Keratinocyte (primary cell): ENCODE results near the gene BICDL2. TPM values are rescaled to one million over a fixed set of nuclear protein-coding genes. Genes with fewer than 3 reads are reported as not detected.
A peak's percentile ranks its signal among the peaks of the same experiment; 100 is the strongest.

ENCODE experiments used
- DNase-seq: peaks from one replicate; pipeline ENCODE4 v3.0.0-alpha.2; 2011; ENCODE audit warnings: low read depth, missing footprints, low spot score
- FAIRE-seq: peaks from 2 replicates; lab custom pipeline; 2011; peaks lifted over from hg19 to GRCh38; lab: Jason Lieb, UNC
- H2AFZ ChIP-seq: 2 replicates; pipeline ENCODE4 v1.6.0; 2012; ENCODE audit warnings: low read length, control low read depth, inconsistent platforms; ENCODE audit not compliant: control insufficient read depth
- H3K27ac ChIP-seq: 2 replicates; pipeline ENCODE4 v1.5.1; 2011; ENCODE audit warnings: low read length; ENCODE audit not compliant: control insufficient read depth, insufficient read depth
- H3K27me3 ChIP-seq: 3 replicates; pipeline ENCODE4 v1.6.0; 2011; ENCODE audit warnings: low read length; ENCODE audit not compliant: control insufficient read depth, insufficient read depth; ENCODE audit errors: extremely low read depth
- H3K36me3 ChIP-seq, 2 experiments: 2 replicates in 1 of 2; 3 replicates in 1 of 2; pipeline ENCODE4 v1.5.1; 2011; ENCODE audit warnings: low read length in 2 of 2, mild to moderate bottlenecking in 1 of 2; ENCODE audit not compliant: control insufficient read depth in 2 of 2, insufficient read depth in 2 of 2; ENCODE audit errors: extremely low read depth in 1 of 2
- H3K4me1 ChIP-seq: 3 replicates; pipeline ENCODE4 v1.5.1; 2011; ENCODE audit warnings: low read length; ENCODE audit not compliant: control insufficient read depth, insufficient read depth; ENCODE audit errors: extremely low read depth
- H3K4me2 ChIP-seq: 3 replicates; pipeline ENCODE4 v1.6.0; 2011; ENCODE audit warnings: low read depth, low read length; ENCODE audit not compliant: control insufficient read depth, insufficient read depth; ENCODE audit errors: extremely low read depth
- H3K4me3 ChIP-seq, 3 experiments: fragments of 200-600 bp in 1 of 3; sonication (generic) in 1 of 3; 2 replicates in 2 of 3; 3 replicates in 1 of 3; pipeline ENCODE4 v1.5.1; 2011 to 2016; ENCODE audit warnings: low read length in 3 of 3, mild to moderate bottlenecking in 3 of 3, control low read depth in 2 of 3, inconsistent platforms in 1 of 3, low read depth in 1 of 3, mixed read lengths in 1 of 3, mixed run types in 1 of 3, moderate library complexity in 1 of 3; ENCODE audit not compliant: control insufficient read depth in 2 of 3, insufficient read depth in 2 of 3; ENCODE audit errors: extremely low read depth in 1 of 3
- H3K79me2 ChIP-seq: 2 replicates; pipeline ENCODE4 v1.6.0; 2012; ENCODE audit warnings: low read length; ENCODE audit not compliant: control insufficient read depth, insufficient read depth
- H3K9ac ChIP-seq: 3 replicates; pipeline ENCODE4 v1.6.0; 2011; ENCODE audit warnings: low read length; ENCODE audit not compliant: control insufficient read depth, insufficient read depth; ENCODE audit errors: extremely low read depth
- H3K9me1 ChIP-seq: 3 replicates; pipeline ENCODE4 v1.6.0; 2011; ENCODE audit warnings: low read length; ENCODE audit not compliant: control insufficient read depth, insufficient read depth; ENCODE audit errors: extremely low read depth
- H3K9me3 ChIP-seq: 2 replicates; pipeline ENCODE4 v1.5.1; 2012; ENCODE audit warnings: low read depth, low read length; ENCODE audit not compliant: control insufficient read depth
- H4K20me1 ChIP-seq: 3 replicates; pipeline ENCODE4 v1.6.0; 2011; ENCODE audit warnings: low read length; ENCODE audit not compliant: control insufficient read depth, insufficient read depth; ENCODE audit errors: extremely low read depth
- EZH2 ChIP-seq: IDR thresholded peaks from one replicate; pipeline ENCODE4 v1.6.1; 2012; ENCODE audit warnings: inconsistent platforms, mild to moderate bottlenecking, low read length, moderate library complexity
- dilution Hi-C: fragments of 300-500 bp; cut with MboI; formaldehyde crosslinking; loops from one replicate; pipeline ENCODE4 v1.7.0; 2020; ENCODE audit warnings: low sequenced_read_pairs; ENCODE audit not compliant: extremely low pct_ligation_motif_present
- polyA plus RNA-seq, 5 experiments: library from polyadenylated mRNA; depleted of rRNA in 3 of 5; stranded (reverse) in 3 of 5; stranded (forward) in 1 of 5; unstranded in 1 of 5; fragments of >200 nt; gene quantifications; 1 replicate in 1 of 5; 2 replicates in 3 of 5; 3 replicates in 1 of 5; pipeline versions ENCODE4 v1.2.1 to v1.2.3, GENCODE V29; 2011 to 2012; ENCODE audit warnings: missing spikeins in 2 of 5, low read depth in 1 of 5, low replicate concordance in 1 of 5
- TF ChIP-seq, protein P1 (sequence below), 3 experiments: IDR thresholded peaks in 1 of 3; conservative IDR thresholded peaks in 1 of 3; optimal IDR thresholded peaks in 1 of 3; 2 replicates in 2 of 3; 3 replicates in 1 of 3; pipeline versions ENCODE3 to v1.5.1; 2011; ENCODE audit warnings: low read length in 3 of 3, mild to moderate bottlenecking in 3 of 3, moderate library complexity in 2 of 3, control low read depth in 1 of 3, inconsistent platforms in 1 of 3; ENCODE audit not compliant: insufficient read depth in 2 of 3; ENCODE audit errors: extremely low read depth in 1 of 3

Gene BICDL2
- polyA plus RNA-seq, 1 donor (not counting 4 experiments of a cell fraction or from before 2014, with no cell fraction given) = 1.3 TPM

DNA sequence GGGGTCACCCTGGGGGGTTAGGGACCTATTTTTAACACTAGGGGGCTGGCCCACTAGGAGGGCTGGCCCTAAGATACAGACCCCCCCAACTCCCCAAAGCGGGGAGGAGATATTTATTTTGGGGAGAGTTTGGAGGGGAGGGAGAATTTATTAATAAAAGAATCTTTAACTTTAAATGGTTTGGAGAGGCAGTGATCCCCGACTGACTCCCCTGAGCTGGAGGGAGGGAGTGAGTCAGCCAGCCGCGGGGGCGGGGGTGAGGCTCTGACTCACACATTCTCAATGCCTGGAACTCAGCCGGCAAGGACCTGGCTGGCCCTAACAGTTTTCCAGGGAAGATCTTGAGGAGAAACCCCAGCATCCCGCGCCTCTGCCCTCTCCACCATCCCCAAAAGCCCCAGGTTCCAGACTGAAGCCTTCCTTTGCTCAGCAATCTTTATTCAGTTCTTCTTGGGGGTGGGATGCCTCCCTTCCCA, 14.5 kb downstream of the BICDL2 start:
- H4K20me1 ChIP-seq = no peaks in the 10 kb centered on the region
- dilution Hi-C loops = no loop called here
- no peaks in the 10 kb centered on the region for H3K9me3 ChIP-seq
- no peaks in the 10 kb centered on the region for H3K9me1 ChIP-seq
- peak overlapping the region; percentile 80 to 85 (median 84) for H3K4me3 ChIP-seq
- H2AFZ ChIP-seq = no peak overlapping the region
- peak; percentile 80 for FAIRE-seq
- no peaks in the 10 kb centered on the region for H3K27me3 ChIP-seq
- peak overlapping the region; percentile 97 for H3K27ac ChIP-seq
- H3K4me1 ChIP-seq = peaks cover 25% of the 10 kb centered on the region
- DNase-seq = no peak
- H3K36me3 ChIP-seq = peaks cover 14 to 28% of the 10 kb centered on the region in 2 experiments
- H3K9ac ChIP-seq = peak overlapping the region; percentile 97
- no peaks in the 10 kb centered on the region for H3K79me2 ChIP-seq
- H3K4me2 ChIP-seq = peak overlapping the region; percentile 81
- no peak for TF ChIP-seq EZH2

DNA sequence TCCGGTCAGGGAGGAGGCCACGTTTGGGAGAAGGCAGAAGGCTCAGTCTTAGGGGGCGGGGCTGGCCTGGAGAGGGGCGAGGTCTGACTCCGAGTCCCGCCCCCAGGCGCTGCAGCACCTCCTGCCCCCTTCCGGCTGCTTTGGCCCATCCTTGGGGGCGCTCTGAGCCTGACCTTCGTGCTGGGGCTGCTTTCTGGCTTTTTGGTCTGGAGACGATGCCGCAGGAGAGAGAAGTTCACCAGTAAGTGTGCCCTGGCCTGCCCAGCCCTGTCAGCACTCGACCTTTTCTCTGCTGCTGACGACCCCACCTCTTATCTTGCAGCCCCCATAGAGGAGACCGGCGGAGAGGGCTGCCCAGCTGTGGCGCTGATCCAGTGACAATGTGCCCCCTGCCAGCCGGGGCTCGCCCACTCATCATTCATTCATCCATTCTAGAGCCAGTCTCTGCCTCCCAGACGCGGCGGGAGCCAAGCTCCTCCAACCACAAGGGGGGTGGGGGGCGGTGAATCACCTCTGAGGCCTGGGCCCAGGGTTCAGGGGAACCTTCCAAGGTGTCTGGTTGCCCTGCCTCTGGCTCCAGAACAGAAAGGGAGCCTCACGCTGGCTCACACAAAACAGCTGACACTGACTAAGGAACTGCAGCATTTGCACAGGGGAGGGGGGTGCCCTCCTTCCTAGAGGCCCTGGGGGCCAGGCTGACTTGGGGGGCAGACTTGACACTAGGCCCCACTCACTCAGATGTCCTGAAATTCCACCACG, 15.1 kb downstream of the BICDL2 start:
- Histone ChIP-seq H3K9ac (peak overlapping the region; percentile 97), H3K4me3 (peak overlapping the region; percentile 80 to 85 (median 84)), H3K4me1 (peaks cover 25% of the 10 kb centered on the region), H3K79me2 (no peaks in the 10 kb centered on the region), H3K27me3 (no peaks in the 10 kb centered on the region), H4K20me1 (no peaks in the 10 kb centered on the region), H3K36me3 (peaks cover 10 to 27% of the 10 kb centered on the region in 2 experiments), H3K27ac (peak overlapping the region; percentile 97), H3K4me2 (peak overlapping the region; percentile 81), H2AFZ (no peak overlapping the region), H3K9me3 (no peaks in the 10 kb centered on the region), H3K9me1 (no peaks in the 10 kb centered on the region)
- peak; percentile 9 for FAIRE-seq
- no peak for DNase-seq
- dilution Hi-C loops = no loop called here
- TF ChIP-seq, protein P1, sequence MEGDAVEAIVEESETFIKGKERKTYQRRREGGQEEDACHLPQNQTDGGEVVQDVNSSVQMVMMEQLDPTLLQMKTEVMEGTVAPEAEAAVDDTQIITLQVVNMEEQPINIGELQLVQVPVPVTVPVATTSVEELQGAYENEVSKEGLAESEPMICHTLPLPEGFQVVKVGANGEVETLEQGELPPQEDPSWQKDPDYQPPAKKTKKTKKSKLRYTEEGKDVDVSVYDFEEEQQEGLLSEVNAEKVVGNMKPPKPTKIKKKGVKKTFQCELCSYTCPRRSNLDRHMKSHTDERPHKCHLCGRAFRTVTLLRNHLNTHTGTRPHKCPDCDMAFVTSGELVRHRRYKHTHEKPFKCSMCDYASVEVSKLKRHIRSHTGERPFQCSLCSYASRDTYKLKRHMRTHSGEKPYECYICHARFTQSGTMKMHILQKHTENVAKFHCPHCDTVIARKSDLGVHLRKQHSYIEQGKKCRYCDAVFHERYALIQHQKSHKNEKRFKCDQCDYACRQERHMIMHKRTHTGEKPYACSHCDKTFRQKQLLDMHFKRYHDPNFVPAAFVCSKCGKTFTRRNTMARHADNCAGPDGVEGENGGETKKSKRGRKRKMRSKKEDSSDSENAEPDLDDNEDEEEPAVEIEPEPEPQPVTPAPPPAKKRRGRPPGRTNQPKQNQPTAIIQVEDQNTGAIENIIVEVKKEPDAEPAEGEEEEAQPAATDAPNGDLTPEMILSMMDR (optimal IDR thresholded peaks at IDR 0.05 in 1 of 3, IDR thresholded peaks at IDR 0.05 in 1 of 3, conservative IDR thresholded peaks at IDR 0.05 in 1 of 3; ENCODE audit: extremely low read depth in 1 of 3, insufficient read depth in 2 of 3, low read length in 3 of 3) = peak in 2 of 3 experiments; percentile 32 to 45
- no peak for TF ChIP-seq EZH2
